Fibroblast of lung (primary cell): Measurements from ENCODE around the gene ITGB7. TPM values are rescaled to one million over a fixed set of nuclear protein-coding genes. Genes with fewer than 3 reads are reported as not detected.

ENCODE experiments used
- DNase-seq, 2 donors: peaks; one replicate each; pipeline versions ENCODE4 v3.0.0 to v3.0.0-alpha.2; 2010; ENCODE audit warnings: low read depth in 2 of 2
- H2AFZ ChIP-seq: 2 replicates; pipeline ENCODE4 v1.5.1; 2012; ENCODE audit warnings: low read length, control low read depth, inconsistent platforms
- H3K27ac ChIP-seq: 2 replicates; pipeline ENCODE4 v1.5.1; 2011; ENCODE audit warnings: low read length, control low read depth; ENCODE audit not compliant: insufficient read depth
- H3K27me3 ChIP-seq: 2 replicates; pipeline ENCODE4 v1.5.1; 2011; ENCODE audit warnings: mild to moderate bottlenecking, low read length; ENCODE audit not compliant: control insufficient read depth, insufficient read depth
- H3K36me3 ChIP-seq: 2 replicates; pipeline ENCODE4 v1.5.1; 2011; ENCODE audit warnings: low read length; ENCODE audit not compliant: control insufficient read depth, insufficient read depth
- H3K4me1 ChIP-seq: 2 replicates; pipeline ENCODE4 v1.5.1; 2011; ENCODE audit warnings: low read length; ENCODE audit not compliant: control insufficient read depth, insufficient read depth; ENCODE audit errors: extremely low read depth
- H3K4me2 ChIP-seq: 2 replicates; pipeline ENCODE4 v1.5.1; 2011; ENCODE audit warnings: low read length, control low read depth; ENCODE audit not compliant: insufficient read depth; ENCODE audit errors: extremely low read depth
- H3K4me3 ChIP-seq, 4 experiments: fragments of 200-600 bp in 1 of 4; sonication (generic) in 1 of 4; replicated peaks in 1 of 4; 2 replicates each; pipeline ENCODE4 v1.5.1; 2011 to 2016; ENCODE audit warnings: low read length in 4 of 4, low read depth in 3 of 4, mild to moderate bottlenecking in 3 of 4, control low read depth in 2 of 4, inconsistent platforms in 1 of 4, mixed read lengths in 1 of 4; ENCODE audit not compliant: insufficient read depth in 1 of 4; ENCODE audit errors: control extremely low read depth in 1 of 4
- H3K79me2 ChIP-seq: 2 replicates; pipeline ENCODE4 v1.5.1; 2012; ENCODE audit warnings: mild to moderate bottlenecking, low read length, inconsistent platforms; ENCODE audit not compliant: control insufficient read depth, insufficient read depth
- H3K9ac ChIP-seq: 2 replicates; pipeline ENCODE4 v1.5.1; 2011; ENCODE audit warnings: mild to moderate bottlenecking, low read length, control low read depth; ENCODE audit not compliant: insufficient read depth
- H3K9me3 ChIP-seq: 2 replicates; pipeline ENCODE4 v1.5.1; 2012; ENCODE audit warnings: low read depth, low read length; ENCODE audit not compliant: control insufficient read depth, insufficient read depth
- H4K20me1 ChIP-seq: 2 replicates; pipeline ENCODE4 v1.5.1; 2011; ENCODE audit warnings: low read length; ENCODE audit not compliant: control insufficient read depth, insufficient read depth; ENCODE audit errors: extremely low read depth
- EZH2 ChIP-seq: IDR thresholded peaks from 2 replicates; pipeline ENCODE4 v1.5.1; 2012; ENCODE audit warnings: low read length, control low read depth, mild to moderate bottlenecking; ENCODE audit errors: missing control alignments
- polyA plus RNA-seq, 2 donors: library from polyadenylated mRNA; depleted of rRNA in 1 of 2; stranded (reverse) in 1 of 2; unstranded in 1 of 2; fragments of >200 nt; gene quantifications; 2 replicates each; pipeline ENCODE4 v1.2.1, GENCODE V29; 2011 to 2012; ENCODE audit warnings: missing spikeins in 1 of 2
- total RNA-seq: library from RNA; depleted of rRNA; stranded (reverse); fragments of >200 nt; gene quantifications from 2 replicates; pipeline ENCODE4 v1.2.1, GENCODE V29; 2014
- TF ChIP-seq, protein P1 (sequence below), 2 donors: IDR thresholded peaks in 1 of 2; conservative IDR thresholded peaks in 1 of 2; 1 replicate in 1 of 2; 2 replicates in 1 of 2; pipeline ENCODE4 v1.5.1; 2011 to 2012; ENCODE audit warnings: low read length in 2 of 2, control low read depth in 1 of 2, inconsistent platforms in 1 of 2, low read depth in 1 of 2, mild to moderate bottlenecking in 1 of 2

The ITGB7 gene
- total and polyA plus RNA-seq, 2 donors (not counting 1 experiment from before 2014, with no cell fraction given): 0.20 to 0.50 TPM

DNA sequence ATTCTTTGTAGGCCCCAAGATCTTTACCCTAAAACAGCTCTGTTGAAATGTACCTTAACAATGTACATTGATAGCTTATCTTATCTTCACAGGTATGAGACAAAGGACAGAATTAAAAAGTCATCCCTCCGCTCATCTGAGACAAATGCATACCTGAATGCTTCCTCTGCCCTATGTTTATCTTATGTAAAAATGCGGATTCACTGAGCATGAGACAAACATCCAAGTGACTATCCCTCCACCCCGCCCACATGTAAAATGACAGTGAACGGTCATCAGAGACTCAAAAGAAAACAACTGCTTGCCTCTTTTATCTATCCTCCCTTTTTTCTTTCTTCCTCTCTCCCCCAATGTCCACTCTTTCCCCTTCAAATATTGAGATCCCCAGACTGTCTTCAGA, 63.7 kb downstream of the ITGB7 start:
- Histone ChIP-seq H3K9me3 (no peaks in the 10 kb centered on the region), H4K20me1 (no peaks in the 10 kb centered on the region), H3K79me2 (no peaks in the 10 kb centered on the region), H3K27ac (no peak overlapping the region), H3K4me3 (no peak overlapping the region), H3K4me1 (no peaks in the 10 kb centered on the region), H3K36me3 (no peaks in the 10 kb centered on the region), H3K27me3 (no peaks in the 10 kb centered on the region), H3K9ac (no peak overlapping the region), H3K4me2 (no peak overlapping the region), H2AFZ (no peak overlapping the region)
- TF ChIP-seq, protein P1, sequence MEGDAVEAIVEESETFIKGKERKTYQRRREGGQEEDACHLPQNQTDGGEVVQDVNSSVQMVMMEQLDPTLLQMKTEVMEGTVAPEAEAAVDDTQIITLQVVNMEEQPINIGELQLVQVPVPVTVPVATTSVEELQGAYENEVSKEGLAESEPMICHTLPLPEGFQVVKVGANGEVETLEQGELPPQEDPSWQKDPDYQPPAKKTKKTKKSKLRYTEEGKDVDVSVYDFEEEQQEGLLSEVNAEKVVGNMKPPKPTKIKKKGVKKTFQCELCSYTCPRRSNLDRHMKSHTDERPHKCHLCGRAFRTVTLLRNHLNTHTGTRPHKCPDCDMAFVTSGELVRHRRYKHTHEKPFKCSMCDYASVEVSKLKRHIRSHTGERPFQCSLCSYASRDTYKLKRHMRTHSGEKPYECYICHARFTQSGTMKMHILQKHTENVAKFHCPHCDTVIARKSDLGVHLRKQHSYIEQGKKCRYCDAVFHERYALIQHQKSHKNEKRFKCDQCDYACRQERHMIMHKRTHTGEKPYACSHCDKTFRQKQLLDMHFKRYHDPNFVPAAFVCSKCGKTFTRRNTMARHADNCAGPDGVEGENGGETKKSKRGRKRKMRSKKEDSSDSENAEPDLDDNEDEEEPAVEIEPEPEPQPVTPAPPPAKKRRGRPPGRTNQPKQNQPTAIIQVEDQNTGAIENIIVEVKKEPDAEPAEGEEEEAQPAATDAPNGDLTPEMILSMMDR (conservative IDR thresholded peaks at IDR 0.05 in 1 of 2, IDR thresholded peaks at IDR 0.05 in 1 of 2; ENCODE audit: low read depth in 1 of 2, low read length in 2 of 2): no peak
- no peak for TF ChIP-seq EZH2
- DNase-seq: no peak

Other genes with a start within 250 kb of the ITGB7 start
- 1,180 and 1,819 TPM in 2 replicates for gene EIF4B, start 200.8 kb downstream of the ITGB7 start, total RNA-seq
- 380 and 466 TPM in 2 replicates for gene EIF4B, start 200.8 kb downstream of the ITGB7 start, polyA plus RNA-seq
- gene TNS2, start 157.2 kb downstream of the ITGB7 start, total RNA-seq: 52.4 and 60.6 TPM in 2 replicates
- gene TNS2, start 157.2 kb downstream of the ITGB7 start, polyA plus RNA-seq: 35.3 and 45.5 TPM in 2 replicates
- 13.9 and 18.2 TPM in 2 replicates for gene SPRYD3, start 127.9 kb downstream of the ITGB7 start, total RNA-seq
- 23.3 and 27.7 TPM in 2 replicates for gene SPRYD3, start 127.9 kb downstream of the ITGB7 start, polyA plus RNA-seq
- gene IGFBP6, start 109.6 kb downstream of the ITGB7 start, total RNA-seq: 592 and 973 TPM in 2 replicates
- 229 and 274 TPM in 2 replicates for gene IGFBP6, start 109.6 kb downstream of the ITGB7 start, polyA plus RNA-seq
- under 0.01 TPM in 1 of 2 replicates, not detected in the other for gene SOAT2, start 103.8 kb downstream of the ITGB7 start, total RNA-seq
- 0.12 TPM in 1 of 2 replicates, not detected in the other for gene SOAT2, start 103.8 kb downstream of the ITGB7 start, polyA plus RNA-seq
- gene ZNF740, start 26.5 kb downstream of the ITGB7 start, total RNA-seq: 14.6 and 16.8 TPM in 2 replicates
- gene ZNF740, start 26.5 kb downstream of the ITGB7 start, polyA plus RNA-seq: 7.3 and 10.6 TPM in 2 replicates
- gene CSAD, start 26.3 kb downstream of the ITGB7 start, total RNA-seq: 6.4 and 10.1 TPM in 2 replicates
- gene CSAD, start 26.3 kb downstream of the ITGB7 start, polyA plus RNA-seq: 6.9 and 7.8 TPM in 2 replicates
- 26.7 and 51.4 TPM in 2 replicates for gene RARG, start 25.0 kb upstream of the ITGB7 start, total RNA-seq
- gene RARG, start 25.0 kb upstream of the ITGB7 start, polyA plus RNA-seq: 26.9 and 30.4 TPM in 2 replicates
- gene ESPL1, start 61.0 kb upstream of the ITGB7 start, total RNA-seq: 0.26 and 1.8 TPM in 2 replicates
- 1.4 and 5.8 TPM in 2 replicates for gene ESPL1, start 61.0 kb upstream of the ITGB7 start, polyA plus RNA-seq
- gene PFDN5, start 88.3 kb upstream of the ITGB7 start, total RNA-seq: 735 and 788 TPM in 2 replicates
- gene PFDN5, start 88.3 kb upstream of the ITGB7 start, polyA plus RNA-seq: 977 and 1,007 TPM in 2 replicates
- 52.0 and 55.7 TPM in 2 replicates for gene MYG1, start 92.4 kb upstream of the ITGB7 start, total RNA-seq
- 40.8 and 52.2 TPM in 2 replicates for gene MYG1, start 92.4 kb upstream of the ITGB7 start, polyA plus RNA-seq
- gene AAAS, start 114.4 kb upstream of the ITGB7 start, total RNA-seq: 29.5 and 37.8 TPM in 2 replicates
- gene AAAS, start 114.4 kb upstream of the ITGB7 start, polyA plus RNA-seq: 34.2 and 50.4 TPM in 2 replicates
- gene SP7, start 129.1 kb upstream of the ITGB7 start, total RNA-seq: not detected in 2 replicates
- gene SP7, start 129.1 kb upstream of the ITGB7 start, polyA plus RNA-seq: not detected in 2 replicates
- gene SP1, start 172.9 kb upstream of the ITGB7 start, total RNA-seq: 31.3 and 35.3 TPM in 2 replicates
- 38.9 and 42.0 TPM in 2 replicates for gene SP1, start 172.9 kb upstream of the ITGB7 start, polyA plus RNA-seq
- gene AMHR2, start 216.6 kb upstream of the ITGB7 start, total RNA-seq: not detected in 2 replicates
- gene AMHR2, start 216.6 kb upstream of the ITGB7 start, polyA plus RNA-seq: not detected in 2 replicates
- gene PRR13, start 234.5 kb upstream of the ITGB7 start, total RNA-seq: 30.3 and 48.1 TPM in 2 replicates
- 114 and 157 TPM in 2 replicates for gene PRR13, start 234.5 kb upstream of the ITGB7 start, polyA plus RNA-seq
- 251 and 271 TPM in 2 replicates for gene PCBP2, start 244.9 kb upstream of the ITGB7 start, total RNA-seq
- gene PCBP2, start 244.9 kb upstream of the ITGB7 start, polyA plus RNA-seq: 315 and 374 TPM in 2 replicates